Measurements from ENCODE around the gene MEX3A. TPM values are rescaled to one million over a fixed set of nuclear protein-coding genes. Genes with fewer than 3 reads are reported as not detected.

The MEX3A gene
- total RNA-seq, 2 donors from 2014 or later: 3.3 to 5.7 TPM

GRCh38 chr1:156055281-156056048 is 26.8 kb downstream of the MEX3A start:
- intact Hi-C loops (cut with DNase I): no loop called here
- TF ChIP-seq POLR2A (IDR thresholded peaks at IDR 0.05): no peak
- Histone ChIP-seq H3K4me3 (peak overlapping the region; percentile 69 to 93), H3K27ac (peak overlapping the region; percentile 89), H3K9me3 (no peaks in the 10 kb centered on the region), H3K36me3 (no peaks in the 10 kb centered on the region), H3K27me3 (replicated peaks; ENCODE audit: insufficient read depth) (no peaks in the 10 kb centered on the region), H3K4me1 (replicated peaks) (no peaks in the 10 kb centered on the region)
- WGBS: 18% methylated on average over 17 of the region's 17 CpGs
- DNase-seq (ENCODE audit: low spot score): no peak

- under 1% methylated on average over 53 of the region's 53 CpGs for WGBS
- Histone ChIP-seq H3K27me3 (replicated peaks; ENCODE audit: insufficient read depth) (no peaks in the 10 kb centered on the region), H3K27ac (peak within 1 kb of the TSS; percentile 89), H3K9me3 (no peaks in the 10 kb centered on the region), H3K4me3 (peak within 1 kb of the TSS; percentile 69 to 93), H3K36me3 (no peaks in the 10 kb centered on the region), H3K4me1 (replicated peaks) (no peaks in the 10 kb centered on the region)
- intact Hi-C loops (cut with DNase I): no loop called here
- peak; percentile 98 for DNase-seq (ENCODE audit: low spot score)
- peak; percentile 99 for TF ChIP-seq POLR2AphosphoS5 (IDR thresholded peaks at IDR 0.05)
- TF ChIP-seq POLR2A (IDR thresholded peaks at IDR 0.05): peak; percentile 69
- TF ChIP-seq, protein P1, sequence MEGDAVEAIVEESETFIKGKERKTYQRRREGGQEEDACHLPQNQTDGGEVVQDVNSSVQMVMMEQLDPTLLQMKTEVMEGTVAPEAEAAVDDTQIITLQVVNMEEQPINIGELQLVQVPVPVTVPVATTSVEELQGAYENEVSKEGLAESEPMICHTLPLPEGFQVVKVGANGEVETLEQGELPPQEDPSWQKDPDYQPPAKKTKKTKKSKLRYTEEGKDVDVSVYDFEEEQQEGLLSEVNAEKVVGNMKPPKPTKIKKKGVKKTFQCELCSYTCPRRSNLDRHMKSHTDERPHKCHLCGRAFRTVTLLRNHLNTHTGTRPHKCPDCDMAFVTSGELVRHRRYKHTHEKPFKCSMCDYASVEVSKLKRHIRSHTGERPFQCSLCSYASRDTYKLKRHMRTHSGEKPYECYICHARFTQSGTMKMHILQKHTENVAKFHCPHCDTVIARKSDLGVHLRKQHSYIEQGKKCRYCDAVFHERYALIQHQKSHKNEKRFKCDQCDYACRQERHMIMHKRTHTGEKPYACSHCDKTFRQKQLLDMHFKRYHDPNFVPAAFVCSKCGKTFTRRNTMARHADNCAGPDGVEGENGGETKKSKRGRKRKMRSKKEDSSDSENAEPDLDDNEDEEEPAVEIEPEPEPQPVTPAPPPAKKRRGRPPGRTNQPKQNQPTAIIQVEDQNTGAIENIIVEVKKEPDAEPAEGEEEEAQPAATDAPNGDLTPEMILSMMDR (IDR thresholded peaks at IDR 0.05): peak in 1 of 4 experiments; percentile 46
Measured at GRCh38 chr1:156054500-156055280, 27.6 kb downstream of the MEX3A start, which contains the start of gene LAMTOR2. Gene LAMTOR2 (plus strand): TSS chr1:156054782. CDS start chr1:156054890, 108 bp downstream.

GRCh38 chr1:156053768-156054499 is 28.3 kb downstream of the MEX3A start, which contains the start of gene UBQLN4:
Gene UBQLN4 (minus strand): TSS chr1:156053798. CDS start chr1:156053701, 97 bp downstream.
- under 1% methylated on average over 43 of the region's 49 CpGs for WGBS
- Histone ChIP-seq H3K36me3 (no peaks in the 10 kb centered on the region), H3K27me3 (replicated peaks; ENCODE audit: insufficient read depth) (no peaks in the 10 kb centered on the region), H3K9me3 (no peaks in the 10 kb centered on the region), H3K27ac (peak within 1 kb of the TSS; percentile 89), H3K4me3 (peak within 1 kb of the TSS; percentile 69 to 93), H3K4me1 (replicated peaks) (no peaks in the 10 kb centered on the region)
- no peak for TF ChIP-seq POLR2A (IDR thresholded peaks at IDR 0.05)
- TF ChIP-seq, protein P1 (IDR thresholded peaks at IDR 0.05): peak; percentile 25 to 75 (median 39)
- intact Hi-C loops (cut with DNase I): no loop called here
- peak; percentile 84 for DNase-seq (ENCODE audit: low spot score)

DNA sequence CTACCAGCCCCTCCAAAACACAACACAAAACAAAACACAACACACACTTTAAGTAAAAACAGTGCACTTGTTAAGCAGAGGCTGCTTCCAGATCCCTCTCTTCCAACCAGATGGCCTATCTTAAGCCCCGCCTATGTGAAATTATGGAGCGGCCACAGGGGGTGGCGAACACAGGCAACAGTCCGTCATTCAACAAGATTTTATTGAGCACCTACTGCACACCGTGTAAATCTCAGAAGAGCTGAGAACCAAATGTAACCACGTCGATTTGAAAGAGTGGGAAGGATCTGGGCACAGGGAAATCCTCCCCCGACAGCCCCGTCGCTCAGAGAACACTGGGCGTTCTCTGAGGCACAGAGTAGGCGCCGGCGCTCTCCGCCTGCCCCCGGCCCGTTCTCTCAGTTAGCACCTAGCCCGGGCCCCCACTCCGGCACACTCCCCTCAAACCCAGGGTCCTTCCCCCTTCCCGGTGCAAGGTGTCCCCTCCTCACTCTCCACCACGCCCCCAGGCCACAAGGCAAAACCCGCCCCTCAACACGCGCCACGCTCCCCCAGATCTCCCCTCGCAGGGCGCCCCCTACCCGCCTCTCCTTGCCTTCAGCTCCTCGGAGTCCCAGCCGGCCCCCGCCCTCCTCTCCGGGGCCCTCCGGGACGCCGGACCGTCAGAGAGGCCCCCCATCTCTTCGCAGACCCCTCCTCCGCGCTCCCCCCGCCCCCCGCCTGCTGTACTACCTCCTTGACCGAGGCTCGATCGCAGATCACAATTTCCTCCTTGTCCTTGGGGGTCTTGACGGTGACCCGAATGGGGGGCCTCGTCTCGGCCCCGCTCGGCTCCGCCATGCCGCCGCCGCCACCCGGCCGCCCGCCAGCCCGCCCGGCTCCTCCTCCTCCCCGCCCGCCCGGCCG is 29.1 kb downstream of the MEX3A start:
- 2% methylated on average over 56 of the region's 63 CpGs for WGBS
- TF ChIP-seq, protein P1 (IDR thresholded peaks at IDR 0.05): peak in 1 of 4 experiments; percentile 13
- TF ChIP-seq POLR2AphosphoS5 (IDR thresholded peaks at IDR 0.05) (no peak), POLR2A (IDR thresholded peaks at IDR 0.05) (no peak)
- H3K36me3 ChIP-seq: no peaks in the 10 kb centered on the region
- H3K4me3 ChIP-seq: peak overlapping the region; percentile 69 to 93
- peak overlapping the region; percentile 89 for H3K27ac ChIP-seq
- intact Hi-C loops (cut with DNase I): no loop called here
- no peak for DNase-seq (ENCODE audit: low spot score)
- no peaks in the 10 kb centered on the region for H3K4me1 ChIP-seq (replicated peaks)
- H3K27me3 ChIP-seq (replicated peaks; ENCODE audit: insufficient read depth): no peaks in the 10 kb centered on the region
- H3K9me3 ChIP-seq: no peaks in the 10 kb centered on the region

All from prostate gland (tissue), 2 donors.